ENCODE data around the gene VDR.

Gene VDR

DNA sequence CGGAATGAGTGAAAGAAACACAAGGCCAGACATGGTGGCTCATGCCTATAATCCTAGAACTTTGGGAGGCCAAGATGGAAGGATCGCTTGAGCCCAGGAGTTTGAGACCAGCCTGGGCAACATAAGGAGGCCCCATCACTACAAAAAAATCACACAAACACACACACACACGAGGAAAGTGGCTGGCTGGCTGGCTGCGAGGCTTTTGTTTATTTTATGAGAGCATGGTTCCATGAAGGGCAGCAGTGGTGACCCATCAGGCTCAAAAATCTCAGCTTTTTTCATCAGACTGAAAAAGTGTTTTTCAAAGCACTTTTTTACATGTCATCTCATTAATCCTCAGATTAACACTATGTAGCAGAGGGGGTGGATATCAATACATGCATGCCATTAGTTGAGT is 27.7 kb downstream of the VDR start:
- H3K36me3 ChIP-seq (ENCODE audit: control insufficient read depth in 1 of 2, insufficient read depth in 2 of 2, low read length in 2 of 2), result peaks cover 47 to 76% of the 10 kb centered on the region in 2 donors
- H3K9me3 ChIP-seq (ENCODE audit: control insufficient read depth in 1 of 2, low read length in 2 of 2), result no peaks in the 10 kb centered on the region
- no peak overlapping the region for H3K4me3 ChIP-seq (ENCODE audit: low read depth in 1 of 2, low read length in 2 of 2)
- no peaks in the 10 kb centered on the region for H3K27me3 ChIP-seq (ENCODE audit: control insufficient read depth in 1 of 2, insufficient read depth in 2 of 2, low read length in 2 of 2)
- H3K4me1 ChIP-seq (ENCODE audit: control insufficient read depth in 1 of 2, insufficient read depth in 2 of 2, low read length in 2 of 2), result peaks cover 26 to 35% of the 10 kb centered on the region in 2 donors
- H3K27ac ChIP-seq (ENCODE audit: low read depth, low read length), result no peak overlapping the region
- H3K9ac ChIP-seq (ENCODE audit: low read depth in 1 of 2, low read length in 2 of 2), result no peak overlapping the region

DNA sequence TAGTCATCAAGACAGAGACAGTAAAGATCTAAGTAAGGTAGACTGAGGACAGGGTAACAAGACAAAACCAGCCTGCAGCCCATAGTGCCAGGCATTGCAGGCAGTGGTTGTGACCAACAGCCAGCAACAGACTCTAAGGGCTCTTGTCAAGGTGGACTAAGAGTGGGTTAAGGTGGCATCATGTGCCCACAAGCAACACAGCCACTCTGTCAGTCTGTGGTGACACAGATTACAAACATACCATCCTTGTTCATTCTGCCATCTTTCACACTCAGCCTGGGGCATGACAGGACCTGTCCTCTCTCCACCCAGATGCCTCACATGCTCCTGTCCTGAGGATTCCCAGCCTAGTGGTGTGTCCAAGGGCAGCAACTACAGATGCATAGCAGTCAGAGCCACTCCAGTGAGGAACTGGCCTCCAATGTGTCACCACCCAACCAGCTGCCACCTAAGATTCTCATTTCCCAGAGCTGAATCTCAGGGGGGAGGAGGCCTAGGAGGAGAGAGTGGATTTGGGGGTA is 28.3 kb downstream of the VDR start:
- Histone ChIP-seq H3K4me3 (ENCODE audit: low read depth in 1 of 2, low read length in 2 of 2) (no peak overlapping the region), H3K9me3 (ENCODE audit: control insufficient read depth in 1 of 2, low read length in 2 of 2) (no peaks in the 10 kb centered on the region), H3K27me3 (ENCODE audit: control insufficient read depth in 1 of 2, insufficient read depth in 2 of 2, low read length in 2 of 2) (no peaks in the 10 kb centered on the region), H3K9ac (ENCODE audit: low read depth in 1 of 2, low read length in 2 of 2) (no peak overlapping the region), H3K36me3 (ENCODE audit: control insufficient read depth in 1 of 2, insufficient read depth in 2 of 2, low read length in 2 of 2) (peaks cover 47 to 79% of the 10 kb centered on the region in 2 donors), H3K4me1 (ENCODE audit: control insufficient read depth in 1 of 2, insufficient read depth in 2 of 2, low read length in 2 of 2) (peaks cover 20 to 29% of the 10 kb centered on the region in 2 donors), H3K27ac (ENCODE audit: low read depth, low read length) (no peak overlapping the region)

DNA sequence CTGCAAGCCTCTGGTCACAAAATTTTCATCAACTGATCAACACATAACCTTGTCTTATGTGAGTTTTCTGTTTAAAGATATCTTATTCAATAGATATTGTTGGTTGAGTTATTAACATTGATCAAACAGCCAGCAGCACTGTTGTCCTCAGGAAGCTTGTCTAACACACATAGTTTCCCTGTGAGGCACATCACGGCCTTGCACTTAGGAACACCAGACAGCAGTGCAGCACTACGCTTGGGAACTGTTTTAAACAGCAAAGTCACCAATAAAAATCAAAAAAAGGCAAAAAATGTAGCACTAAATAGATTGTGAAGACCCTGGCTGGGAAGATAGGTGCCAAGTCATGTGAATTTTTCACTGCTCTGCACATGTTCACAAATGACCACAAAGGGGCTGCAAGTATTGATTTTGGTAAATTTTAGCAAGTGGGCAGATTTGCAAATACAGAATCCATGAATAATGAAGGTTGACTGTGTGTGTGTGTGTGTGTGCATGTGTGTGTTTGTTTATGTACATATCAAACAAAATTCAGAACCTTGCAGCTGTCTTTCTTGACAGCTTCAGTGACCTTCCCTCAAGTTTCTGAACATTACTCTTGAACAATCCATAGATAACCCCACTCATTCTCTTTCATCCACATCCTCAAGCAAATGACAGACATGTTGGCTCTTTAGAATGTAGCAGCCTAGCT is 28.9 kb downstream of the VDR start:
- Histone ChIP-seq H3K36me3 (ENCODE audit: control insufficient read depth in 1 of 2, insufficient read depth in 2 of 2, low read length in 2 of 2) (peaks cover 47 to 75% of the 10 kb centered on the region in 2 donors), H3K9me3 (ENCODE audit: control insufficient read depth in 1 of 2, low read length in 2 of 2) (no peaks in the 10 kb centered on the region), H3K27ac (ENCODE audit: low read depth, low read length) (no peak overlapping the region), H3K4me1 (ENCODE audit: control insufficient read depth in 1 of 2, insufficient read depth in 2 of 2, low read length in 2 of 2) (peaks cover 19 to 27% of the 10 kb centered on the region in 2 donors), H3K9ac (ENCODE audit: low read depth in 1 of 2, low read length in 2 of 2) (no peak overlapping the region), H3K4me3 (ENCODE audit: low read depth in 1 of 2, low read length in 2 of 2) (no peak overlapping the region), H3K27me3 (ENCODE audit: control insufficient read depth in 1 of 2, insufficient read depth in 2 of 2, low read length in 2 of 2) (no peaks in the 10 kb centered on the region)

DNA sequence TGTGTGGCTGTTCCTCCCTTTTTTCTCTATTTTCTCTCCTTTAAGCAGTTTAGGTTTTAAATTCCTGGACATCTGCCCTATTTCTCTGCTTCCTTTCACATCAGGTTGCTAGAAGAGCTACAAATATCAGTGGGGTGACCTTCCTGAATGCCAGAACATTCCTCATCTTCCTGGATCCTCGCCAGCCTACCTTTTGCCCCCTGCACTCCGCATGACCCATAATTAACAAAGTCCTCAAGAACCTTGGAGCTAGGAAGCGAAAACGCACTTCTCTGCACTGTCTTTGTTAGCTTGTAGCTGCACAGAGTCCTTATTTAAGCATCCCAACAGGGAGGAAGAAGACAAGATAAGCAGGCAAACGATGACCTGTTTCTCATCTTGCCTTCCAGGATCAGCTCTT is 30.5 kb downstream of the VDR start:
- H3K9ac ChIP-seq (ENCODE audit: low read depth in 1 of 2, low read length in 2 of 2), result no peak overlapping the region
- H3K36me3 ChIP-seq (ENCODE audit: control insufficient read depth in 1 of 2, insufficient read depth in 2 of 2, low read length in 2 of 2), result peaks cover 47 to 72% of the 10 kb centered on the region in 2 donors
- H3K27me3 ChIP-seq (ENCODE audit: control insufficient read depth in 1 of 2, insufficient read depth in 2 of 2, low read length in 2 of 2), result no peaks in the 10 kb centered on the region
- no peak overlapping the region for H3K4me3 ChIP-seq (ENCODE audit: low read depth in 1 of 2, low read length in 2 of 2)
- no peak overlapping the region for H3K27ac ChIP-seq (ENCODE audit: low read depth, low read length)
- H3K4me1 ChIP-seq (ENCODE audit: control insufficient read depth in 1 of 2, insufficient read depth in 2 of 2, low read length in 2 of 2), result peaks cover 17 to 31% of the 10 kb centered on the region in 2 donors
- H3K9me3 ChIP-seq (ENCODE audit: control insufficient read depth in 1 of 2, low read length in 2 of 2), result no peaks in the 10 kb centered on the region

DNA sequence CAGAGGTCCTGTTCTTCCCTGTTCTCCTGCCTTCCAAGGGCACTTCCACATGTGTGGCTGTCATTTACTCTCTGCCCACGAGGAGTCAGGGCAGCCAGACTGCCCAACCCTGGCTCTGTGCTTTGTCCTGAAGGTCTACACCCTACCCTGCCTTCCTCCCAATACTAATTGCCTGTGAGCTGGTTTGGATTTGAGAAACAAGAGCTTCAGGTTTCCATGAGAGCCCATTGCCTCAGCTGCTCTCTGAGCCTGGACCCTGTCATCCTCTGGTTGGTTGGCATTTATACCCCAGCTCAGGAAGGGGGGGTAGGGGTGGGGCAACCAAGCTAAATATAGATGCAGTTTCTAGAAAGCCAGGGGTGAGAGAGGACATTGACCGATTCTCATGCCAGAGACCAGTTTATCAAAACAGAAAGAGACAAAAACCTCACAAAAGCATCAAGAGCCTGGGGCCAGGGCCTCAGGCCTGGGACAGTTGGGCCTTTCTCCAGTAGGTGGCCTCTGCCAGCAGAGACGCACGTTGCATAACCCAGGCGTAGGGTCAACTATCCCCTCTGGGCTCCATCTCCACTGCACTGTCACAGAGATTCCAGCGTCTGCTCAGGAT is 34.5 kb downstream of the VDR start:
- no peak overlapping the region for H3K9ac ChIP-seq (ENCODE audit: low read depth in 1 of 2, low read length in 2 of 2)
- H3K4me1 ChIP-seq (ENCODE audit: control insufficient read depth in 1 of 2, insufficient read depth in 2 of 2, low read length in 2 of 2), result peaks cover 16 to 33% of the 10 kb centered on the region in 2 donors
- no peaks in the 10 kb centered on the region for H3K9me3 ChIP-seq (ENCODE audit: control insufficient read depth in 1 of 2, low read length in 2 of 2)
- no peaks in the 10 kb centered on the region for H3K27me3 ChIP-seq (ENCODE audit: control insufficient read depth in 1 of 2, insufficient read depth in 2 of 2, low read length in 2 of 2)
- H3K27ac ChIP-seq (ENCODE audit: low read depth, low read length), result no peak overlapping the region
- H3K36me3 ChIP-seq (ENCODE audit: control insufficient read depth in 1 of 2, insufficient read depth in 2 of 2, low read length in 2 of 2), result peaks cover 24 to 48% of the 10 kb centered on the region in 2 donors
- H3K4me3 ChIP-seq (ENCODE audit: low read depth in 1 of 2, low read length in 2 of 2), result no peak overlapping the region

DNA sequence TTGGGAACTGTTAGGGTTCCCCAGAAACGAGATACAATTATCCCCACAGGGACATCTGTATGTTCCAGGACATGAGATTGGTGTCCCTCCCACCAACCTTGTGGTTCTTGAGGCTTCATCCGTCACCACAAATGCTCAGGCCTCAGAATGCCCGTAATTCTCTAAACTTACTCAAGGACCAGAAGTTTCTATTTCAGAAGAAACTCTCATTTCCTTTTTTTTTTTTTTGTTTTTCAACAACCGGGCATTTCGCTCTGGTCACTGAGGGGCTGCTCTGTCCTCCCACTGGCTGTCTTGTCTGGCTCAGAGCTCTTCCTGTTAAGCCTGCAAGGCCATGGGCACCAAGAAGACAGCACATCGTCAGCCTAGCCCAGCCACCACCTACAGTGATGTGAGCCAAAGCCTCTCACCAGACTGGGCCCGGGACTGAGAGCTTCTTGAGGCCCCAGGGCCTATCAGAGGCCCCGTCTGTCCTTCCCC is 36.2 kb downstream of the VDR start:
- Histone ChIP-seq H3K4me3 (ENCODE audit: low read depth in 1 of 2, low read length in 2 of 2) (no peak overlapping the region), H3K27ac (ENCODE audit: low read depth, low read length) (no peak overlapping the region), H3K4me1 (ENCODE audit: control insufficient read depth in 1 of 2, insufficient read depth in 2 of 2, low read length in 2 of 2) (peaks cover 13 to 24% of the 10 kb centered on the region in 2 donors), H3K9me3 (ENCODE audit: control insufficient read depth in 1 of 2, low read length in 2 of 2) (no peaks in the 10 kb centered on the region), H3K27me3 (ENCODE audit: control insufficient read depth in 1 of 2, insufficient read depth in 2 of 2, low read length in 2 of 2) (no peaks in the 10 kb centered on the region), H3K36me3 (ENCODE audit: control insufficient read depth in 1 of 2, insufficient read depth in 2 of 2, low read length in 2 of 2) (peaks cover 17 to 48% of the 10 kb centered on the region in 2 donors), H3K9ac (ENCODE audit: low read depth in 1 of 2, low read length in 2 of 2) (no peak overlapping the region)

DNA sequence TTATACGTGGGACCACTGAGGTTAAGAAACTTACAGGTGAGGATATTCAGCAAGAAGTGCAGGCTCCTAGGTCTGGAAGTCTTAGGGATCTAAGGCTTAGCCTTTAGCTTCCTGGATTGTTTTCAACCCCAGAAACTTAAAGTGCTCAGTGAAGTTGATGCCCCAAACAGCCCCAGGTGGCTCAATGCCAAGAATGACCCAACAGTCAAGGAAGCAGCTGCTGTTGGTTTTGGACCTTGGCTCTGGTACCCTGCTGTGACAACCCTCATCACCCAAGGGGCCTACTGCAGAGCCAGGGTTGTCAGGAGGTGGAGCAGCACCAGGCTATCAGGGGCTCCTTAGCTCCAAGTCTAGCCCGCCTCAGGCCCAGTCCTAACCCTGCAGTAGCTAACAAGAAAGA is 36.8 kb downstream of the VDR start:
- Histone ChIP-seq H3K9me3 (ENCODE audit: control insufficient read depth in 1 of 2, low read length in 2 of 2) (no peaks in the 10 kb centered on the region), H3K36me3 (ENCODE audit: control insufficient read depth in 1 of 2, insufficient read depth in 2 of 2, low read length in 2 of 2) (peaks cover 22 to 52% of the 10 kb centered on the region in 2 donors), H3K4me1 (ENCODE audit: control insufficient read depth in 1 of 2, insufficient read depth in 2 of 2, low read length in 2 of 2) (peaks cover 18 to 26% of the 10 kb centered on the region in 2 donors), H3K4me3 (ENCODE audit: low read depth in 1 of 2, low read length in 2 of 2) (no peak overlapping the region), H3K27me3 (ENCODE audit: control insufficient read depth in 1 of 2, insufficient read depth in 2 of 2, low read length in 2 of 2) (no peaks in the 10 kb centered on the region), H3K27ac (ENCODE audit: low read depth, low read length) (no peak overlapping the region), H3K9ac (ENCODE audit: low read depth in 1 of 2, low read length in 2 of 2) (no peak overlapping the region)

DNA sequence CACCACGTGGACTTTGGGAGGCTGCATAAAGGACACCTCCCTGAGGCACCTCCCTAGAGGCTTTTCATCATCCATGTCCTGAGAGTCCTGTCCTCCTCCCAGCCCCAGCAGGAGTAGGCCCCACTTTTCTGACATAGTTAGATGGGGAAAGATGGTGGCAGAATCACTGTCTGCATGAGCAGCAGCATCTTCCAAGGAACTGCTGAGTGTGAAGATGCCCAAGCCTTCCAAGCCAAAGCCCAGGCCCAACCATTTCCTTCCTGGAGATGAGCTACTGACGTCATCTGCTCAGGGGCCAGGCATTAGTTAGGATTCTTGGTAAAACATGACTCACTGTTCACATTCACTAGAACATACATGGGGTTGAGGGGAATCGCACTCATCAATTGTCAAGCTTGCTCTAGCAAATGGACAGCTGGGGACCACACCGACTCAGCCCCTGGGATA is 37.3 kb downstream of the VDR start:
- Histone ChIP-seq H3K4me1 (ENCODE audit: control insufficient read depth in 1 of 2, insufficient read depth in 2 of 2, low read length in 2 of 2) (peaks cover 23 to 31% of the 10 kb centered on the region in 2 donors), H3K9ac (ENCODE audit: low read depth in 1 of 2, low read length in 2 of 2) (no peak overlapping the region), H3K36me3 (ENCODE audit: control insufficient read depth in 1 of 2, insufficient read depth in 2 of 2, low read length in 2 of 2) (peaks cover 27 to 52% of the 10 kb centered on the region in 2 donors), H3K27ac (ENCODE audit: low read depth, low read length) (no peak overlapping the region), H3K4me3 (ENCODE audit: low read depth in 1 of 2, low read length in 2 of 2) (no peak overlapping the region), H3K27me3 (ENCODE audit: control insufficient read depth in 1 of 2, insufficient read depth in 2 of 2, low read length in 2 of 2) (no peaks in the 10 kb centered on the region), H3K9me3 (ENCODE audit: control insufficient read depth in 1 of 2, low read length in 2 of 2) (no peaks in the 10 kb centered on the region)

DNA sequence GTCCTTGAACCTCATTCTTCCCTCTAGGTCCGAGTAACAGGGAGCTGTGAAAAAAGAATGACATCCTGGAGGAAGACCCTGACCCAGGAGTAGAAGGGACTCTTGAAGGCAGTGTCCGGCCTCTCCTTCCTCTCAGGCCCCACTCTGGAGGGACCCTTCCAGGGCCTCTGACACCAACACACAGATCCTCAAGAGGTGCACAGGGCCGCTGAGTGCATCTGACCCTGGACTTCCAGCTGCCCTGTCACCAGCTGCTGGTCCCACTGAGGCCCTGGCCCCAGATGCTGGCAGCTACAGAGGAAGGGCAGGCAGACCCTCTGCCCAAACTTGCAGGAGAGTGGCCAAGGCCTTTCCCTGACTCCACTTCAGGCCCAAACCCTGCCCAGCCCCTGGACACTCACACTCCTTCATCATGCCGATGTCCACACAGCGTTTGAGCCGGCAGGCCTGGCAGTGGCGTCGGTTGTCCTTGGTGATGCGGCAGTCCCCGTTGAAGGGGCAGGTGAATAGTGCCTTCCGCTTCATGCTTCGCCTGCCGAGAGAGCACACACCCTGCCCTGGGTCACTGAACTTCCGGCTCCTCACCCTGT is 40.1 kb downstream of the VDR start:
- H3K4me1 ChIP-seq (ENCODE audit: control insufficient read depth in 1 of 2, insufficient read depth in 2 of 2, low read length in 2 of 2), result peaks cover 21 to 38% of the 10 kb centered on the region in 2 donors

DNA sequence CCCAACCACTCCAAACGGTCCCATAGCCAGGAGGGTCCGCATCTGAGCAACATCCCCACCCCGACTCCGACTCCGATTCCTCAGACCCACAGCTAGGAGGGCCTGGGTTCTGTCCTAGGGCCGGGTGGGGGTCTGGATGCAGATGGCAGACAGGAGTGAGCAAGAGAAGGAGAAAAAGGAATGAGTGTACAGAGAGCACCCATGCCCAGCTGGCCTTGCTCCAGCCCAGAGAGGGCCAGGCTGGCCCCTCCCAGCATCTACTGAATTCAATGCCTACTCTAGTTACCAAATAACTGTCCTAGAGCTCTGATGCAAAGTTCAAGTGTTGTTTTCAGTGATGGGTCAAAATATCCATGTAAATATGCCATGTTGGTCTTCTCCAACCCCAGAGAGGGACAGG is 40.8 kb downstream of the VDR start:
- Histone ChIP-seq H3K9ac (ENCODE audit: low read depth in 1 of 2, low read length in 2 of 2) (no peak overlapping the region), H3K4me3 (ENCODE audit: low read depth in 1 of 2, low read length in 2 of 2) (no peak overlapping the region), H3K4me1 (ENCODE audit: control insufficient read depth in 1 of 2, insufficient read depth in 2 of 2, low read length in 2 of 2) (peaks cover 27 to 43% of the 10 kb centered on the region in 2 donors), H3K27ac (ENCODE audit: low read depth, low read length) (no peak overlapping the region), H3K36me3 (ENCODE audit: control insufficient read depth in 1 of 2, insufficient read depth in 2 of 2, low read length in 2 of 2) (peaks cover 33 to 66% of the 10 kb centered on the region in 2 donors), H3K9me3 (ENCODE audit: control insufficient read depth in 1 of 2, low read length in 2 of 2) (no peaks in the 10 kb centered on the region), H3K27me3 (ENCODE audit: control insufficient read depth in 1 of 2, insufficient read depth in 2 of 2, low read length in 2 of 2) (no peaks in the 10 kb centered on the region)

More for the DNA sequence above, 40.1 kb downstream of the VDR start:
- no peak overlapping the region for H3K27ac ChIP-seq (ENCODE audit: low read depth, low read length)
- H3K36me3 ChIP-seq (ENCODE audit: control insufficient read depth in 1 of 2, insufficient read depth in 2 of 2, low read length in 2 of 2), result peaks cover 33 to 63% of the 10 kb centered on the region in 2 donors
- H3K9me3 ChIP-seq (ENCODE audit: control insufficient read depth in 1 of 2, low read length in 2 of 2), result no peaks in the 10 kb centered on the region
- no peaks in the 10 kb centered on the region for H3K27me3 ChIP-seq (ENCODE audit: control insufficient read depth in 1 of 2, insufficient read depth in 2 of 2, low read length in 2 of 2)
- H3K9ac ChIP-seq (ENCODE audit: low read depth in 1 of 2, low read length in 2 of 2), result no peak overlapping the region
- no peak overlapping the region for H3K4me3 ChIP-seq (ENCODE audit: low read depth in 1 of 2, low read length in 2 of 2)
